Measurements from ENCODE around the gene VMP1.

GRCh38 chr17:59765038-59765437, 57.6 kb downstream of the VMP1 start:
- TF ChIP-seq EZH2 (IDR thresholded peaks at IDR 0.05; ENCODE audit: insufficient read depth, low read length) (no peak), CTCF (IDR thresholded peaks at IDR 0.05; ENCODE audit: insufficient read depth, low read depth, low read length) (no peak)
